Lower lobe of right lung (tissue), 2 donors: ENCODE results near the gene HBP1. TPM values are rescaled to one million over a fixed set of nuclear protein-coding genes. Genes with fewer than 3 reads are reported as not detected.
A peak's percentile ranks its signal among the peaks of the same experiment; 100 is the strongest.

Experiments
- ATAC-seq, 2 donors: fragments of 200-7000 bp; cut with Tn5 transposase; one replicate each; pipeline ENCODE4 v1.9.1; 2020 to 2022; ENCODE audit warnings: mild to moderate bottlenecking in 2 of 2, moderate library complexity in 2 of 2
- DNase-seq: peaks from one replicate; pipeline ENCODE4 v3.0.0-alpha.2; 2020
- H3K27ac ChIP-seq: fragments of 200-600 bp; one replicate; pipeline ENCODE4 v1.8.0; 2022
- H3K27me3 ChIP-seq: fragments of 200-600 bp; one replicate; pipeline ENCODE4 v1.8.0; 2022; ENCODE audit warnings: low read depth
- H3K36me3 ChIP-seq: fragments of 200-600 bp; one replicate; pipeline ENCODE4 v1.8.0; 2022; ENCODE audit warnings: mild to moderate bottlenecking
- H3K4me1 ChIP-seq: fragments of 200-600 bp; one replicate; pipeline ENCODE4 v1.8.0; 2022
- H3K4me3 ChIP-seq: fragments of 200-600 bp; one replicate; pipeline ENCODE4 v1.8.0; 2022; ENCODE audit warnings: mild to moderate bottlenecking
- H3K9me3 ChIP-seq: fragments of 200-600 bp; one replicate; pipeline ENCODE4 v1.8.0; 2022
- intact Hi-C: fragments of 100-400 bp; cut with DNase I; formaldehyde crosslinking; loops from one replicate; pipeline ENCODE4 v1.11.0; 2022
- total RNA-seq: library from RNA; stranded (reverse); fragmentation: NEBNext Ultra II Directional; extraction: Animal tissue kit (Norgen Biotek cat#: 25700); gene quantifications from one replicate; pipeline ENCODE4 v1.2.1, GENCODE V29; 2021
- TF ChIP-seq, protein P1 (sequence below): fragments of 200-600 bp; IDR thresholded peaks from one replicate; pipeline ENCODE4 v1.8.0; 2022; ENCODE audit warnings: antibody characterized with exemption, mild to moderate bottlenecking
- donor health status: DM: no; HTN: yes; CAD: no; lungs with severe emphysema.

Gene HBP1
- total RNA-seq, 1 donor from 2014 or later, result 81.9 TPM

DNA sequence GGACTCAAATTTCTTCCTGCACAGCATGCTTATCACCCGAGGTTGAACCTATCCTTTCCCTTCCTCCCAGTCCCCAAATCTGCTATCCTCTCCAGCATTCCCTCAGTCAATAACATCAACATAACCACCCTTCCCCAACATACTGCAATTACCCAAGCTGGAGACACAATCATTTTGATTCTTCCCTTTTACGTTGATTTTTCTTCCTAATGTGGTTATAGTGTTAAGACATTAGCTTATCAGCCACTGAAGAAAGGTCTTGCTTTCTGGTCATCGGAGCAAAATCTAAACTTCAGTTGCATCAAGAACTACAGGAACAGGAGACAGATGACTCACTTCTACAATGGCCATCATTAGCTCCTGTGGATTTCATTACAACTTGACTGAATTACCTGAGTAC lies 3.5 kb upstream of the HBP1 start:
- DNase-seq (no peak), ATAC-seq (no peak)
- H3K27ac ChIP-seq, result no peak overlapping the region
- TF ChIP-seq, protein P1, sequence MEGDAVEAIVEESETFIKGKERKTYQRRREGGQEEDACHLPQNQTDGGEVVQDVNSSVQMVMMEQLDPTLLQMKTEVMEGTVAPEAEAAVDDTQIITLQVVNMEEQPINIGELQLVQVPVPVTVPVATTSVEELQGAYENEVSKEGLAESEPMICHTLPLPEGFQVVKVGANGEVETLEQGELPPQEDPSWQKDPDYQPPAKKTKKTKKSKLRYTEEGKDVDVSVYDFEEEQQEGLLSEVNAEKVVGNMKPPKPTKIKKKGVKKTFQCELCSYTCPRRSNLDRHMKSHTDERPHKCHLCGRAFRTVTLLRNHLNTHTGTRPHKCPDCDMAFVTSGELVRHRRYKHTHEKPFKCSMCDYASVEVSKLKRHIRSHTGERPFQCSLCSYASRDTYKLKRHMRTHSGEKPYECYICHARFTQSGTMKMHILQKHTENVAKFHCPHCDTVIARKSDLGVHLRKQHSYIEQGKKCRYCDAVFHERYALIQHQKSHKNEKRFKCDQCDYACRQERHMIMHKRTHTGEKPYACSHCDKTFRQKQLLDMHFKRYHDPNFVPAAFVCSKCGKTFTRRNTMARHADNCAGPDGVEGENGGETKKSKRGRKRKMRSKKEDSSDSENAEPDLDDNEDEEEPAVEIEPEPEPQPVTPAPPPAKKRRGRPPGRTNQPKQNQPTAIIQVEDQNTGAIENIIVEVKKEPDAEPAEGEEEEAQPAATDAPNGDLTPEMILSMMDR, result no peak
- no peaks in the 10 kb centered on the region for H3K27me3 ChIP-seq
- no peaks in the 10 kb centered on the region for H3K36me3 ChIP-seq
- H3K4me1 ChIP-seq, result peaks cover 6% of the 10 kb centered on the region
- no peaks in the 10 kb centered on the region for H3K9me3 ChIP-seq
- H3K4me3 ChIP-seq, result no peak overlapping the region
- intact Hi-C loops, result no loop called here

DNA sequence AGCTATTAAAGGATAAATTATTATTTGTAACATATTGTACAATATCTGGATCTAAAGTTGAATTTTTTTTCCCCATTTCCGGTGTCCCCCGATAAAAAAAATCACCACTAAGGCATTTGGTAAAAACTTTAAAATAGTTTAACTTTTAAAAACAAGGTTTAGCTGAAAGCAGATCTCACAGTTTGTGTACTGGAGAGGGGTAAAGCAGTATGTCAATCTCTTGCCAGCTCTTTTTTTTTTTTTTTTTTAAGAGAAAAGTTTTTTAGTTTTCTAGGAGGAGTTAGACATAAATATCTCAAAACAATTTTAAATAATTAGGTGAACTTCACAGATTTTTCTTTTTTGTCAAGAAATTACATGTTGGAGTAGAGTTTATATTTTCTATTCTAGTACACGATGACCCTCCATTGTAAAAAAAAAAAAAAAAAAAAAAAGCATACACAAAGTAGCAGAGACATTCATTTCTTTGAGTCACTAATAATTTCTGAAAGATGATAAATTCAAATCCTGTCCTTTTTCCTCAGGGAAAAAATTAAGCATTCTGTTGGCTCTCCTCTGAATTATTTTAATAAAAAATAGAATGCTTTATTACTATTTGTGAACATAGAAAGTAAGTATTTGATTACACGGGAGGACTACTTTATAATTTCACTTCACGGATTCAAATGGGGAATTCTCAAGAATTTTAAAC lies 1.9 kb upstream of the HBP1 start:
- Histone ChIP-seq H3K4me1 (peaks cover 21% of the 10 kb centered on the region), H3K27me3 (no peaks in the 10 kb centered on the region), H3K4me3 (peak overlapping the region; percentile 60), H3K27ac (peak overlapping the region; percentile 98), H3K9me3 (no peaks in the 10 kb centered on the region), H3K36me3 (no peaks in the 10 kb centered on the region)
- TF ChIP-seq, protein P1, result no peak
- DNase-seq (no peak), ATAC-seq (no peak)
- intact Hi-C loops, result no loop called here

DNA sequence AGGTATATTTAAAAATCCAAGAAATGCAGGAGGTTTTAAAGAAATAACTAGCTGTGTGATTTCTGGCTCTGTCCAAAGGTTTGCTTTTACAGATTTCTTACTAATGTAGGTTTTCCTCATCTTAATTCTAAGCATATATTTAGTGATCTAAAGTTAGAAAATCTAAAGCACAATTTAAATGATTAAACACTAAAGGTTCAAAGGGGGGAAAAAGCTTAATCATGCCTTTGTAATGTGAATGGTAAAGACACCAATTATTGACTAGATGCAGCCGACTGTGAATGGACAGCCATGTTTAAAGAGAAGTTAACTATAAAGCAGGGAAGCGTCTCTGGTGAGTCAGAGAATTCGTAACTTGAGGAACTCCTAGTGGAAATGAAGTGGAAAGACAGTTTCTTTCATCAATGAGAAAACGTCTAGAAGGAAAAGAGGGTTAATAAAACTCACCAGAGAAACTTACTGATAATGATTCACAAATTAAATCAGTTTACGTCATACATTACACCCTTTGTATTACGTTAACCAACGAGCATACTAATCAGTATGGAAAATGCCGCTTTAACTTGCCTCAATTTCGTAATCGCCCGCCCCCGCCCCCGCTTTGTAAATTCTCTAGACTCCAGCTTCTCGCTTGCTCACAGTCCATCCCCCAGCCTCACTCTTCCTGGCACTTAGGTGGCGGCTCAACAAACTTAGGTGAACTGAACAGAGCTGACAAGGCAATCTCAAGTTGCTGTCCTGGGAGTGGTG lies 1.1 kb upstream of the HBP1 start:
- Histone ChIP-seq H3K4me3 (peak overlapping the region; percentile 60), H3K9me3 (no peaks in the 10 kb centered on the region), H3K27ac (peak overlapping the region; percentile 98), H3K4me1 (peaks cover 27% of the 10 kb centered on the region), H3K36me3 (no peaks in the 10 kb centered on the region), H3K27me3 (no peaks in the 10 kb centered on the region)
- intact Hi-C loops, result no loop called here
- DNase-seq (peak; percentile 74), ATAC-seq (peak; percentile 11 to 42)
- TF ChIP-seq, protein P1, result peak; percentile 45

DNA sequence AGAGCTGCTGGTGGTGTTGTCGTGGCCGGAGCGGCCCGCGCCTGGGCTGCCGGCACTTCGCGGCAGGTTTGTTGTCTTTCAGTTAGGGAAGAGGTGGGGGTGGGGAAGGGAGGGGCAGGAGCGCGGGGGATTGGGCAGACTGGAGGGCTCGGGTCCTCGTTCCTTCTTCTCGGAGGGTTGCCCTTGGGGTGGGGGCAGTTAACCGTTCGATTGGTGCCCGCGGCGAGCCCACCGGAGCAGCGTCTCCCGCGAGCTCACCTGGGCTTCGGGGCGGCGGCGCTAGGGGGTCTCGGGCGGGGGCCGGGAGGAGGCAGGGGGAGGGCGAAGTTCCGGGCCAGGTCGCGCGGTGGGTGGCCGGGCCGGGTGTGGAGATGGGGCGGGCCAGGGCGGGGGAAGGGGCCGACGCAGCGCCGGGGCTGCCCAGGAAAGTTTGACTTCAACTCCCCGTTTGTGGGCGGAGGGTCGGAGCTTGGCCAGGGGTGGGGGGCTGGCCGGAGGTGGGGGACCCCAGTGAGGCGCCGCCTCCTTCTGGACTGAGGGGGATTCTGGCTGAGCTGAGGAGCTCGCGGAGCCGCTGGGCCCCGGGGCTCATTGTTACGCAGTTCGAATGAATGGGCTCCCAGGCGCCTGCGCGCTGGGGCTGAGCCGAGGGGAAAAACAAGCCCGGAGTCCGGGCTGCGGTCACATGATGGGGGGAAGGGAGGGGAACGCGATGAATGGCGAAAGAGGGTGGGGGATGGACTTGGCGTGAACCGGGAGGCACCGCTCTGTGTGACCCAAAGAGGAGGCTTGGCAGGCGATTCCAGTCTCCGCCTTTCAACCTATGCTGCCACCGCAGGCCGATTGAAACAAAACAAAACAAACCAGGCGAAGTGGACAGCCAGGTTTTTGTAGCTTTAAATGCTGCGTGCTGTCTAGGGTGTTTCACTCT lies 582 bp downstream of the HBP1 start:
- H3K27me3 ChIP-seq, result no peaks in the 10 kb centered on the region
- peak overlapping the region; percentile 97 for H3K27ac ChIP-seq
- no peaks in the 10 kb centered on the region for H3K9me3 ChIP-seq
- ATAC-seq (peak; percentile 82 to 87), DNase-seq (peak; percentile 97)
- H3K4me1 ChIP-seq, result peaks cover 44% of the 10 kb centered on the region
- TF ChIP-seq, protein P1, result no peak
- intact Hi-C loops, result no loop called here
- H3K36me3 ChIP-seq, result no peaks in the 10 kb centered on the region
- H3K4me3 ChIP-seq, result peak overlapping the region; percentile 78
